ENCODE results near the gene RAB1B.

DNA sequence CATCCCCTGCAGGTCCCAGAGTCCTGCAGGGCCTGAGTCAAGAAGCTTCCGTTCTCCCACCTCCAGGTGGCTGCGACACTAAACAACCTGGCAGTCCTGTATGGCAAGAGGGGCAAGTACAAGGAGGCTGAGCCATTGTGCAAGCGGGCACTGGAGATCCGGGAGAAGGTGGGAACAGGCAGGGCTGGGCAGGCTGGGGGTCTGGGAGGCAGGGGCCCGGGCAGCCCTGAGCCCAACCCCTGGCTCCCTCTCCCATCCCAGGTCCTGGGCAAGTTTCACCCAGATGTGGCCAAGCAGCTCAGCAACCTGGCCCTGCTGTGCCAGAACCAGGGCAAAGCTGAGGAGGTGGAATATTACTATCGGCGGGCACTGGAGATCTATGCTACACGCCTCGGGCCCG, 4.7 kb upstream of the RAB1B start:
- TF ChIP-seq EP300 (IDR thresholded peaks at IDR 0.05; ENCODE audit: low read depth): no peak
- TF ChIP-seq, protein P1, sequence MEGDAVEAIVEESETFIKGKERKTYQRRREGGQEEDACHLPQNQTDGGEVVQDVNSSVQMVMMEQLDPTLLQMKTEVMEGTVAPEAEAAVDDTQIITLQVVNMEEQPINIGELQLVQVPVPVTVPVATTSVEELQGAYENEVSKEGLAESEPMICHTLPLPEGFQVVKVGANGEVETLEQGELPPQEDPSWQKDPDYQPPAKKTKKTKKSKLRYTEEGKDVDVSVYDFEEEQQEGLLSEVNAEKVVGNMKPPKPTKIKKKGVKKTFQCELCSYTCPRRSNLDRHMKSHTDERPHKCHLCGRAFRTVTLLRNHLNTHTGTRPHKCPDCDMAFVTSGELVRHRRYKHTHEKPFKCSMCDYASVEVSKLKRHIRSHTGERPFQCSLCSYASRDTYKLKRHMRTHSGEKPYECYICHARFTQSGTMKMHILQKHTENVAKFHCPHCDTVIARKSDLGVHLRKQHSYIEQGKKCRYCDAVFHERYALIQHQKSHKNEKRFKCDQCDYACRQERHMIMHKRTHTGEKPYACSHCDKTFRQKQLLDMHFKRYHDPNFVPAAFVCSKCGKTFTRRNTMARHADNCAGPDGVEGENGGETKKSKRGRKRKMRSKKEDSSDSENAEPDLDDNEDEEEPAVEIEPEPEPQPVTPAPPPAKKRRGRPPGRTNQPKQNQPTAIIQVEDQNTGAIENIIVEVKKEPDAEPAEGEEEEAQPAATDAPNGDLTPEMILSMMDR (IDR thresholded peaks at IDR 0.05): no peak
- no peak for TF ChIP-seq POLR2A (IDR thresholded peaks at IDR 0.05)
- TF ChIP-seq POLR2AphosphoS5 (IDR thresholded peaks at IDR 0.05): no peak

Measured in transverse colon (tissue), 4 donors.